Fibroblast of lung (primary cell): ENCODE results near the gene LDLRAD4. TPM values are rescaled to one million over a fixed set of nuclear protein-coding genes. Genes with fewer than 3 reads are reported as not detected.
A peak's percentile ranks its signal among the peaks of the same experiment; 100 is the strongest.

Source experiments
- DNase-seq, 2 donors: peaks; one replicate each; pipeline versions ENCODE4 v3.0.0 to v3.0.0-alpha.2; 2010; ENCODE audit warnings: low read depth in 2 of 2
- H2AFZ ChIP-seq: 2 replicates; pipeline ENCODE4 v1.5.1; 2012; ENCODE audit warnings: low read length, control low read depth, inconsistent platforms
- H3K27ac ChIP-seq: 2 replicates; pipeline ENCODE4 v1.5.1; 2011; ENCODE audit warnings: low read length, control low read depth; ENCODE audit not compliant: insufficient read depth
- H3K27me3 ChIP-seq: 2 replicates; pipeline ENCODE4 v1.5.1; 2011; ENCODE audit warnings: mild to moderate bottlenecking, low read length; ENCODE audit not compliant: control insufficient read depth, insufficient read depth
- H3K36me3 ChIP-seq: 2 replicates; pipeline ENCODE4 v1.5.1; 2011; ENCODE audit warnings: low read length; ENCODE audit not compliant: control insufficient read depth, insufficient read depth
- H3K4me1 ChIP-seq: 2 replicates; pipeline ENCODE4 v1.5.1; 2011; ENCODE audit warnings: low read length; ENCODE audit not compliant: control insufficient read depth, insufficient read depth; ENCODE audit errors: extremely low read depth
- H3K4me2 ChIP-seq: 2 replicates; pipeline ENCODE4 v1.5.1; 2011; ENCODE audit warnings: low read length, control low read depth; ENCODE audit not compliant: insufficient read depth; ENCODE audit errors: extremely low read depth
- H3K4me3 ChIP-seq, 4 experiments: fragments of 200-600 bp in 1 of 4; sonication (generic) in 1 of 4; replicated peaks in 1 of 4; 2 replicates each; pipeline ENCODE4 v1.5.1; 2011 to 2016; ENCODE audit warnings: low read length in 4 of 4, low read depth in 3 of 4, mild to moderate bottlenecking in 3 of 4, control low read depth in 2 of 4, inconsistent platforms in 1 of 4, mixed read lengths in 1 of 4; ENCODE audit not compliant: insufficient read depth in 1 of 4; ENCODE audit errors: control extremely low read depth in 1 of 4
- H3K79me2 ChIP-seq: 2 replicates; pipeline ENCODE4 v1.5.1; 2012; ENCODE audit warnings: mild to moderate bottlenecking, low read length, inconsistent platforms; ENCODE audit not compliant: control insufficient read depth, insufficient read depth
- H3K9ac ChIP-seq: 2 replicates; pipeline ENCODE4 v1.5.1; 2011; ENCODE audit warnings: mild to moderate bottlenecking, low read length, control low read depth; ENCODE audit not compliant: insufficient read depth
- H3K9me3 ChIP-seq: 2 replicates; pipeline ENCODE4 v1.5.1; 2012; ENCODE audit warnings: low read depth, low read length; ENCODE audit not compliant: control insufficient read depth, insufficient read depth
- H4K20me1 ChIP-seq: 2 replicates; pipeline ENCODE4 v1.5.1; 2011; ENCODE audit warnings: low read length; ENCODE audit not compliant: control insufficient read depth, insufficient read depth; ENCODE audit errors: extremely low read depth
- EZH2 ChIP-seq: IDR thresholded peaks from 2 replicates; pipeline ENCODE4 v1.5.1; 2012; ENCODE audit warnings: low read length, control low read depth, mild to moderate bottlenecking; ENCODE audit errors: missing control alignments
- polyA plus RNA-seq, 2 donors: library from polyadenylated mRNA; depleted of rRNA in 1 of 2; stranded (reverse) in 1 of 2; unstranded in 1 of 2; fragments of >200 nt; gene quantifications; 2 replicates each; pipeline ENCODE4 v1.2.1, GENCODE V29; 2011 to 2012; ENCODE audit warnings: missing spikeins in 1 of 2
- total RNA-seq: library from RNA; depleted of rRNA; stranded (reverse); fragments of >200 nt; gene quantifications from 2 replicates; pipeline ENCODE4 v1.2.1, GENCODE V29; 2014
- TF ChIP-seq, protein P1 (sequence below), 2 donors: IDR thresholded peaks in 1 of 2; conservative IDR thresholded peaks in 1 of 2; 1 replicate in 1 of 2; 2 replicates in 1 of 2; pipeline ENCODE4 v1.5.1; 2011 to 2012; ENCODE audit warnings: low read length in 2 of 2, control low read depth in 1 of 2, inconsistent platforms in 1 of 2, low read depth in 1 of 2, mild to moderate bottlenecking in 1 of 2

The LDLRAD4 gene
- total and polyA plus RNA-seq, 2 donors (not counting 1 experiment from before 2014, with no cell fraction given) = not detected

- H3K4me1 ChIP-seq = peaks cover 2% of the 10 kb centered on the region
- H3K9me3 ChIP-seq = no peaks in the 10 kb centered on the region
- H3K27me3 ChIP-seq = peaks cover 9% of the 10 kb centered on the region
- no peak overlapping the region for H3K27ac ChIP-seq
- H4K20me1 ChIP-seq = no peaks in the 10 kb centered on the region
- no peaks in the 10 kb centered on the region for H3K79me2 ChIP-seq
- H3K4me2 ChIP-seq = peak overlapping the region; percentile 59
- no peak overlapping the region for H3K9ac ChIP-seq
- peak overlapping the region; percentile 65 for H2AFZ ChIP-seq
- H3K4me3 ChIP-seq = peak overlapping the region; percentile 6 to 51 (median 32)
- no peak for DNase-seq
- no peaks in the 10 kb centered on the region for H3K36me3 ChIP-seq
- TF ChIP-seq, protein P1, sequence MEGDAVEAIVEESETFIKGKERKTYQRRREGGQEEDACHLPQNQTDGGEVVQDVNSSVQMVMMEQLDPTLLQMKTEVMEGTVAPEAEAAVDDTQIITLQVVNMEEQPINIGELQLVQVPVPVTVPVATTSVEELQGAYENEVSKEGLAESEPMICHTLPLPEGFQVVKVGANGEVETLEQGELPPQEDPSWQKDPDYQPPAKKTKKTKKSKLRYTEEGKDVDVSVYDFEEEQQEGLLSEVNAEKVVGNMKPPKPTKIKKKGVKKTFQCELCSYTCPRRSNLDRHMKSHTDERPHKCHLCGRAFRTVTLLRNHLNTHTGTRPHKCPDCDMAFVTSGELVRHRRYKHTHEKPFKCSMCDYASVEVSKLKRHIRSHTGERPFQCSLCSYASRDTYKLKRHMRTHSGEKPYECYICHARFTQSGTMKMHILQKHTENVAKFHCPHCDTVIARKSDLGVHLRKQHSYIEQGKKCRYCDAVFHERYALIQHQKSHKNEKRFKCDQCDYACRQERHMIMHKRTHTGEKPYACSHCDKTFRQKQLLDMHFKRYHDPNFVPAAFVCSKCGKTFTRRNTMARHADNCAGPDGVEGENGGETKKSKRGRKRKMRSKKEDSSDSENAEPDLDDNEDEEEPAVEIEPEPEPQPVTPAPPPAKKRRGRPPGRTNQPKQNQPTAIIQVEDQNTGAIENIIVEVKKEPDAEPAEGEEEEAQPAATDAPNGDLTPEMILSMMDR (conservative IDR thresholded peaks at IDR 0.05 in 1 of 2, IDR thresholded peaks at IDR 0.05 in 1 of 2; ENCODE audit: low read depth in 1 of 2, low read length in 2 of 2) = no peak
- TF ChIP-seq EZH2 = peak; percentile 57
Measured at GRCh38 chr18:13612196-13612997, 393.8 kb downstream of the LDLRAD4 start.

DNA sequence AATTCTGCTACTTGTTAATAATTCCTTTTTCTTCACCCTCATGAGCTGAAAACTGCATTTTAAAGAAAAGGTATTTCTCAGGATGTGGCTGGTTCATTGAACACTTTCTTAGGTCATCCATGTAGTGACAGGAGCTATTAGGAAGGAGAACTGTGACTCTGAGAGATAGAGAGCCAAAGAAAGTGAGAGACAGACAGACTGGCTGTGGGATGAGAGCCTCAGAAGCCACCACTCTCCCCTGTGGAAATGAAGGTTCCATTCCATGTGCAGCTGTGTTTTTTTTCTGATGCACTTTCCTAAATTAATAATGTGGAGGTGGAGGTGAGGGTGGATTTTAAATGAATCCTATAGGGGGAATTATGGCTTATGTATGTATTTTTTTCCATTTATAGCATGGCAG, 394.5 kb downstream of the LDLRAD4 start:
- TF ChIP-seq EZH2 = no peak
- DNase-seq = no peak
- Histone ChIP-seq H3K4me1 (peaks cover 2% of the 10 kb centered on the region), H3K27ac (no peak overlapping the region), H3K4me3 (no peak overlapping the region), H3K9ac (no peak overlapping the region), H3K79me2 (no peaks in the 10 kb centered on the region), H3K27me3 (peaks cover 9% of the 10 kb centered on the region), H3K4me2 (no peak overlapping the region), H3K9me3 (no peaks in the 10 kb centered on the region), H3K36me3 (no peaks in the 10 kb centered on the region), H2AFZ (no peak overlapping the region), H4K20me1 (no peaks in the 10 kb centered on the region)

GRCh38 chr18:13613591-13614501, 395.3 kb downstream of the LDLRAD4 start:
- H2AFZ ChIP-seq = no peak overlapping the region

More at GRCh38 chr18:13613591-13614501, 395.3 kb downstream of the LDLRAD4 start:
- no peaks in the 10 kb centered on the region for H4K20me1 ChIP-seq
- no peaks in the 10 kb centered on the region for H3K79me2 ChIP-seq
- peaks cover 9% of the 10 kb centered on the region for H3K27me3 ChIP-seq
- TF ChIP-seq, protein P1 (conservative IDR thresholded peaks at IDR 0.05 in 1 of 2, IDR thresholded peaks at IDR 0.05 in 1 of 2; ENCODE audit: low read depth in 1 of 2, low read length in 2 of 2) = no peak
- TF ChIP-seq EZH2 = no peak
- no peak overlapping the region for H3K9ac ChIP-seq
- H3K4me1 ChIP-seq = peaks cover 2% of the 10 kb centered on the region
- H3K36me3 ChIP-seq = no peaks in the 10 kb centered on the region
- DNase-seq = no peak
- H3K27ac ChIP-seq = no peak overlapping the region
- H3K4me2 ChIP-seq = no peak overlapping the region
- no peaks in the 10 kb centered on the region for H3K9me3 ChIP-seq
- no peak overlapping the region for H3K4me3 ChIP-seq
